Neural cell (in vitro differentiated cells): ENCODE measurements around the gene SRPX. TPM values are rescaled to one million over a fixed set of nuclear protein-coding genes. Genes with fewer than 3 reads are reported as not detected.

ENCODE experiments used
- H2AFZ ChIP-seq: fragments of 200-600, 300-800 bp; sonication (generic), shearing (Covaris generic); 2 replicates; pipeline ENCODE4 v1.6.0; 2014; ENCODE audit warnings: low read depth, mild to moderate bottlenecking, antibody characterized with exemption, low read length, moderate library complexity
- H3F3A ChIP-seq: fragments of 200-600 bp; shearing (Covaris generic); 2 replicates; pipeline ENCODE4 v1.6.1; 2016; ENCODE audit warnings: mild to moderate bottlenecking, moderate library complexity, mixed read lengths, antibody characterized with exemption, low read length; ENCODE audit not compliant: insufficient read depth, poor library complexity, severe bottlenecking
- H3K27ac ChIP-seq: fragments of 200-600, 300-800 bp; sonication (generic), shearing (Covaris generic); 2 replicates; pipeline ENCODE4 v1.5.1; 2014; ENCODE audit warnings: mild to moderate bottlenecking, low read length, moderate library complexity
- H3K27me3 ChIP-seq: fragments of 300-800, 200-600 bp; sonication (generic), shearing (Covaris generic); 2 replicates; pipeline ENCODE4 v1.6.0; 2014; ENCODE audit warnings: mild to moderate bottlenecking, low read depth, low read length, moderate library complexity; ENCODE audit not compliant: insufficient read depth
- H3K36me3 ChIP-seq: fragments of 300-800, 200-600 bp; sonication (generic), shearing (Covaris generic); 2 replicates; pipeline ENCODE4 v1.5.1; 2014; ENCODE audit warnings: mild to moderate bottlenecking, antibody characterized with exemption, low read length, moderate library complexity; ENCODE audit not compliant: insufficient read depth
- H3K4me2 ChIP-seq: fragments of 300-800, 200-600 bp; sonication (generic), shearing (Covaris generic); 2 replicates; pipeline ENCODE4 v1.6.0; 2014; ENCODE audit warnings: mild to moderate bottlenecking, low read length
- H3K4me3 ChIP-seq: fragments of 300-800, 200-600 bp; sonication (generic), shearing (Covaris generic); 2 replicates; pipeline ENCODE4 v1.5.1; 2014; ENCODE audit warnings: mild to moderate bottlenecking, low read length, moderate library complexity
- H3K79me2 ChIP-seq: fragments of 200-600 bp; shearing (Covaris generic); replicated peaks from 2 replicates; pipeline ENCODE4 v1.6.0; 2014; ENCODE audit warnings: mild to moderate bottlenecking, low read length, moderate library complexity; ENCODE audit not compliant: insufficient read depth
- H3K9ac ChIP-seq: fragments of 300-800, 200-600 bp; sonication (generic), shearing (Covaris generic); 2 replicates; pipeline ENCODE4 v1.6.1; 2016; ENCODE audit warnings: mild to moderate bottlenecking, low read length, mixed read lengths
- H3K9me2 ChIP-seq: fragments of 200-600 bp; shearing (Covaris generic); 2 replicates; pipeline ENCODE4 v1.6.1; 2016; ENCODE audit warnings: mild to moderate bottlenecking, low read length, mixed read lengths; ENCODE audit not compliant: insufficient read depth
- H3K9me3 ChIP-seq: fragments of 200-600, 300-800 bp; sonication (generic), shearing (Covaris generic); 2 replicates; pipeline ENCODE4 v1.6.1; 2016; ENCODE audit warnings: mild to moderate bottlenecking, mixed run types, low read length, moderate library complexity, mixed read lengths
- H4K20me1 ChIP-seq: fragments of 200-600 bp; shearing (Covaris generic); 2 replicates; pipeline ENCODE4 v1.6.1; 2016; ENCODE audit warnings: mild to moderate bottlenecking, mixed run types; ENCODE audit not compliant: insufficient read depth
- CTCF ChIP-seq: fragments of 450-650 bp; IDR thresholded peaks from 2 replicates; pipeline ENCODE4 v1.5.1; 2014; ENCODE audit warnings: antibody characterized with exemption, mild to moderate bottlenecking, moderate library complexity; ENCODE audit not compliant: poor library complexity, severe bottlenecking
- EP300 ChIP-seq: fragments of 450-650 bp; conservative IDR thresholded peaks from 2 replicates; pipeline ENCODE4 v1.6.1; 2014; ENCODE audit warnings: antibody characterized with exemption, mild to moderate bottlenecking, moderate library complexity; ENCODE audit not compliant: poor library complexity, severe bottlenecking
- EZH2 ChIP-seq: fragments of 200-600, 300-800 bp; shearing (Covaris generic), sonication (generic); IDR thresholded peaks from 2 replicates; pipeline ENCODE4 v1.6.1; 2014; ENCODE audit warnings: antibody characterized with exemption, low read length, borderline replicate concordance, mild to moderate bottlenecking; ENCODE audit not compliant: insufficient read depth, poor library complexity, severe bottlenecking
- MXI1 ChIP-seq: fragments of 450-650 bp; conservative IDR thresholded peaks from 2 replicates; pipeline ENCODE4 v1.6.1; 2014; ENCODE audit warnings: antibody characterized with exemption, mild to moderate bottlenecking; ENCODE audit not compliant: poor library complexity, severe bottlenecking
- POLR2AphosphoS5 ChIP-seq: IDR thresholded peaks from 2 replicates; pipeline ENCODE4 v1.6.1; 2012
- RAD21 ChIP-seq: fragments of 450-650 bp; conservative IDR thresholded peaks from 2 replicates; pipeline ENCODE4 v1.6.1; 2014; ENCODE audit warnings: antibody characterized with exemption, mild to moderate bottlenecking, moderate library complexity
- SMC3 ChIP-seq: fragments of 450-650 bp; conservative IDR thresholded peaks from 2 replicates; pipeline ENCODE4 v1.6.1; 2014; ENCODE audit warnings: antibody characterized with exemption, mild to moderate bottlenecking, moderate library complexity; ENCODE audit not compliant: poor library complexity
- TAF1 ChIP-seq: IDR thresholded peaks from 2 replicates; pipeline ENCODE4 v1.6.1; 2012; ENCODE audit warnings: low read depth
- polyA plus RNA-seq: library from polyadenylated mRNA; depleted of rRNA; stranded (reverse); fragments of >200 nt; gene quantifications from 2 replicates; pipeline ENCODE4 v1.2.3, GENCODE V29; 2014
- TF ChIP-seq, protein P1 (sequence below): IDR thresholded peaks from 2 replicates; pipeline ENCODE4 v1.6.1; 2012; ENCODE audit warnings: borderline replicate concordance

Gene SRPX
- polyA plus RNA-seq, 1 donor from 2014 or later, result 0.52 TPM

- Histone ChIP-seq H4K20me1 (no peaks in the 10 kb centered on the region), H3K79me2 (no peaks in the 10 kb centered on the region), H2AFZ (no peak overlapping the region), H3K4me3 (no peak overlapping the region), H3K9me3 (no peaks in the 10 kb centered on the region), H3K27me3 (no peaks in the 10 kb centered on the region), H3K36me3 (no peaks in the 10 kb centered on the region), H3K4me2 (no peak overlapping the region), H3K9ac (no peak overlapping the region), H3F3A (no peaks in the 10 kb centered on the region), H3K9me2 (no peaks in the 10 kb centered on the region), H3K27ac (no peak overlapping the region)
- TF ChIP-seq TAF1 (no peak), EZH2 (no peak), SMC3 (no peak), MXI1 (no peak), EP300 (no peak), RAD21 (no peak), POLR2AphosphoS5 (no peak), CTCF (no peak)
- TF ChIP-seq, protein P1, sequence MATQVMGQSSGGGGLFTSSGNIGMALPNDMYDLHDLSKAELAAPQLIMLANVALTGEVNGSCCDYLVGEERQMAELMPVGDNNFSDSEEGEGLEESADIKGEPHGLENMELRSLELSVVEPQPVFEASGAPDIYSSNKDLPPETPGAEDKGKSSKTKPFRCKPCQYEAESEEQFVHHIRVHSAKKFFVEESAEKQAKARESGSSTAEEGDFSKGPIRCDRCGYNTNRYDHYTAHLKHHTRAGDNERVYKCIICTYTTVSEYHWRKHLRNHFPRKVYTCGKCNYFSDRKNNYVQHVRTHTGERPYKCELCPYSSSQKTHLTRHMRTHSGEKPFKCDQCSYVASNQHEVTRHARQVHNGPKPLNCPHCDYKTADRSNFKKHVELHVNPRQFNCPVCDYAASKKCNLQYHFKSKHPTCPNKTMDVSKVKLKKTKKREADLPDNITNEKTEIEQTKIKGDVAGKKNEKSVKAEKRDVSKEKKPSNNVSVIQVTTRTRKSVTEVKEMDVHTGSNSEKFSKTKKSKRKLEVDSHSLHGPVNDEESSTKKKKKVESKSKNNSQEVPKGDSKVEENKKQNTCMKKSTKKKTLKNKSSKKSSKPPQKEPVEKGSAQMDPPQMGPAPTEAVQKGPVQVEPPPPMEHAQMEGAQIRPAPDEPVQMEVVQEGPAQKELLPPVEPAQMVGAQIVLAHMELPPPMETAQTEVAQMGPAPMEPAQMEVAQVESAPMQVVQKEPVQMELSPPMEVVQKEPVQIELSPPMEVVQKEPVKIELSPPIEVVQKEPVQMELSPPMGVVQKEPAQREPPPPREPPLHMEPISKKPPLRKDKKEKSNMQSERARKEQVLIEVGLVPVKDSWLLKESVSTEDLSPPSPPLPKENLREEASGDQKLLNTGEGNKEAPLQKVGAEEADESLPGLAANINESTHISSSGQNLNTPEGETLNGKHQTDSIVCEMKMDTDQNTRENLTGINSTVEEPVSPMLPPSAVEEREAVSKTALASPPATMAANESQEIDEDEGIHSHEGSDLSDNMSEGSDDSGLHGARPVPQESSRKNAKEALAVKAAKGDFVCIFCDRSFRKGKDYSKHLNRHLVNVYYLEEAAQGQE, result no peak
These were observed 81.8 kb downstream of the SRPX start for GRCh38 chrX:38138900-38139299.

DNA sequence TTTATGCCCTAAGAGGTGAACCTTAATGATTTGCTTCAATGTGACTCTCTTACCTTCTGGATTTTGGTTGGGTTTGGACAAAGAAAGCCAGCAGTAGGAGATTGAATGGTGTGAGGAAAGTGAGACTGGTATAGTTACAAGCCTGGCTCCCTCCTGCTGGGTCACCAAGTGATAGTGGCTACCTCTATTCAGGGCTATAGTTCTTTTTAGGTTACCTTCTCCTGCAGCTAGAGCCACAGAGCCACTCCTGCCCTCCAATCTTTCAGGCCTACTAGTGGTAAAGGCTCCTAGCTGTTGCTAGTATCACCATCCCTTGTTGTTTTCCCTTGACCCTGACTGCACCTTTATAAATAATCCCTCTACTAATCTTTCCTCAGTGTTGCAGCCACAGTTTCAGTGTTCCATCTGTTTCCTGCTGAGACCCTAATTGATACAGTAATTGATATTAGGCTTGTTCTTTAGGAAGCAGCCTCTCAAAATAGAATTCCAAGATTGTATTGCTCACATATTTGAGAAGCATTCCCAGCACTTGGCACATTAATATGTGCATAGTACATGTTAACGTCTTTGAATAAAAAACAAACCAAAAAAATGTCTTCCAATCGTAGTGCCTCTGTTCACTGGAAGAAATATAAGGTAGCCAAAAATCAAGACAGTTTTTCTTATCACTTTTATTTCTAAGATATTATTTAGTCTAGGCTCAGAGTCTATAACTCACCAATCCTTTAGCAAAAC, 82.3 kb downstream of the SRPX start:
- H3K9me3 ChIP-seq, result no peaks in the 10 kb centered on the region
- no peaks in the 10 kb centered on the region for H3K79me2 ChIP-seq

More for the DNA sequence above, 82.3 kb downstream of the SRPX start:
- Histone ChIP-seq H3K36me3 (no peaks in the 10 kb centered on the region), H2AFZ (no peak overlapping the region), H3K9me2 (no peaks in the 10 kb centered on the region), H3K4me2 (no peak overlapping the region), H3K27ac (no peak overlapping the region), H4K20me1 (no peaks in the 10 kb centered on the region), H3K27me3 (no peaks in the 10 kb centered on the region), H3K9ac (no peak overlapping the region), H3K4me3 (no peak overlapping the region), H3F3A (no peaks in the 10 kb centered on the region)
- TF ChIP-seq TAF1, result no peak
- no peak for TF ChIP-seq POLR2AphosphoS5
- no peak for TF ChIP-seq CTCF
- TF ChIP-seq EZH2, result no peak
- TF ChIP-seq EP300, result no peak
- TF ChIP-seq, protein P1, result no peak
- TF ChIP-seq SMC3, result no peak
- no peak for TF ChIP-seq MXI1
- TF ChIP-seq RAD21, result no peak
